Measurements from ENCODE around the gene GNAI3. TPM values are rescaled to one million over a fixed set of nuclear protein-coding genes. Genes with fewer than 3 reads are reported as not detected.

GNAI3 gene
- total RNA-seq, 1 experiment from 2014 or later = 9.9 TPM

DNA sequence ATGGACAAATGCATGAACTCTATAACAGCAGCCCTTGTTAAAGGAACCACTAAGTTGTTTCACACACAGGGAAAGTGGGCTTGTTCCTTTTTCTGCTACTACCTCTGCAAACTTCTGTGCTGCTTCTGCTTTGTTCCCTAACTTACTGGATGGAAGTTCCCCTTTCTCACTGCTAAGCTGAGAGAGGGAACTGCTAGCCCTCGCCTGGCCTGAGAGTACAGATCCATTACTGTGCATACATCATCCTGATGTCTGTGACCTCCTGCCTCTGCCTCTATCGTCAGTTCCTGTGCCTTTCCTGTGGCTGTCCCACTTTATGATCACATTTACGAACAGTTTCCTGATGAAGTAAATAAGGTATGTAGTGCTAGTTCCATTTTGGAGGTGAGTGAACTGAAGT lies 67.5 kb downstream of the GNAI3 start:
- H3K79me1 ChIP-seq (ENCODE audit: insufficient read depth, low read depth, low read length, poor library complexity, severe bottlenecking) = no peaks in the 10 kb centered on the region
- Mint-ChIP-seq H3K27ac (no peak overlapping the region), H3K9me3 (no peaks in the 10 kb centered on the region), H3K27me3 (ENCODE audit: low read depth) (no peaks in the 10 kb centered on the region), H3K36me3 (ENCODE audit: insufficient read depth in 1 of 3, low read depth in 3 of 3) (no peaks in the 10 kb centered on the region), H3K4me3 (no peak overlapping the region), H3K4me1 (peaks cover 38 to 40% of the 10 kb centered on the region in 2 experiments)
- H3K56ac ChIP-seq (ENCODE audit: insufficient read length, low read depth, low read length) = no peak overlapping the region
- H3K4ac ChIP-seq (ENCODE audit: low read depth, low read length) = no peak overlapping the region
- no peak overlapping the region for H2BK12ac ChIP-seq (ENCODE audit: insufficient read length, low read depth, low read length)
- H3K27ac ChIP-seq (ENCODE audit: insufficient read length, low read depth, low read length) = no peak overlapping the region
- no peak overlapping the region for H2AFZ ChIP-seq (ENCODE audit: low read length)
- WGBS (ENCODE audit: extremely low coverage, insufficient read length, low lambda C conversion rate) = no CpG with 5 or more reads among the region's 3 CpGs
- H2BK15ac ChIP-seq (ENCODE audit: low read depth, low read length) = no peak overlapping the region
- no peak overlapping the region for H2BK5ac ChIP-seq (ENCODE audit: insufficient read length, low read length)
- H3K23ac ChIP-seq (ENCODE audit: insufficient read length, low read depth, low read length) = no peak overlapping the region
- H3K79me2 ChIP-seq (ENCODE audit: insufficient read depth, low read length) = no peaks in the 10 kb centered on the region
- peaks cover 9% of the 10 kb centered on the region for H3K23me2 ChIP-seq (ENCODE audit: insufficient read length, low read depth, low read length, poor library complexity, severe bottlenecking)
- H3K9me3 ChIP-seq (ENCODE audit: control insufficient read depth, low read depth, low read length) = no peaks in the 10 kb centered on the region
- no peak overlapping the region for H2AK5ac ChIP-seq (ENCODE audit: insufficient read length, low read length)
- no peak overlapping the region for H4K91ac ChIP-seq (ENCODE audit: insufficient read length, low read depth, low read length)
- no peak overlapping the region for H3K14ac ChIP-seq (ENCODE audit: insufficient read depth, low read length)
- no peak overlapping the region for H3K18ac ChIP-seq (ENCODE audit: insufficient read length, low read depth, low read length)
- no peak overlapping the region for H3K9ac ChIP-seq (ENCODE audit: extremely low read depth, insufficient read length, low read length)
- no peak overlapping the region for H2BK120ac ChIP-seq (ENCODE audit: low read depth, low read length, poor library complexity, severe bottlenecking)
- no peak overlapping the region for H2BK20ac ChIP-seq (ENCODE audit: low read depth, low read length, poor library complexity, severe bottlenecking)
- no peak overlapping the region for H4K5ac ChIP-seq (ENCODE audit: insufficient read length, low read depth, low read length)
- H4K8ac ChIP-seq (replicated peaks; ENCODE audit: insufficient read length, low read depth, low read length) = no peak overlapping the region
- DNase-seq = no peak
- no peak overlapping the region for H3K4me2 ChIP-seq (ENCODE audit: insufficient read depth, insufficient read length, low read length)
- H3K27me3 ChIP-seq (ENCODE audit: insufficient read depth, low read length) = no peaks in the 10 kb centered on the region
- H3K4me1 ChIP-seq (ENCODE audit: insufficient read depth, low read length) = no peaks in the 10 kb centered on the region; the same call in 1 of the 2 replicates
- H3T11ph ChIP-seq (ENCODE audit: low read length) = no peak overlapping the region
- TF ChIP-seq, protein P1, sequence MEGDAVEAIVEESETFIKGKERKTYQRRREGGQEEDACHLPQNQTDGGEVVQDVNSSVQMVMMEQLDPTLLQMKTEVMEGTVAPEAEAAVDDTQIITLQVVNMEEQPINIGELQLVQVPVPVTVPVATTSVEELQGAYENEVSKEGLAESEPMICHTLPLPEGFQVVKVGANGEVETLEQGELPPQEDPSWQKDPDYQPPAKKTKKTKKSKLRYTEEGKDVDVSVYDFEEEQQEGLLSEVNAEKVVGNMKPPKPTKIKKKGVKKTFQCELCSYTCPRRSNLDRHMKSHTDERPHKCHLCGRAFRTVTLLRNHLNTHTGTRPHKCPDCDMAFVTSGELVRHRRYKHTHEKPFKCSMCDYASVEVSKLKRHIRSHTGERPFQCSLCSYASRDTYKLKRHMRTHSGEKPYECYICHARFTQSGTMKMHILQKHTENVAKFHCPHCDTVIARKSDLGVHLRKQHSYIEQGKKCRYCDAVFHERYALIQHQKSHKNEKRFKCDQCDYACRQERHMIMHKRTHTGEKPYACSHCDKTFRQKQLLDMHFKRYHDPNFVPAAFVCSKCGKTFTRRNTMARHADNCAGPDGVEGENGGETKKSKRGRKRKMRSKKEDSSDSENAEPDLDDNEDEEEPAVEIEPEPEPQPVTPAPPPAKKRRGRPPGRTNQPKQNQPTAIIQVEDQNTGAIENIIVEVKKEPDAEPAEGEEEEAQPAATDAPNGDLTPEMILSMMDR (conservative IDR thresholded peaks at IDR 0.05) = no peak
- no peaks in the 10 kb centered on the region for H4K20me1 ChIP-seq (ENCODE audit: control insufficient read depth, insufficient read depth, insufficient read length)

Measured in H9 (cell line).